ENCODE measurements around the gene RNF167. TPM values are rescaled to one million over a fixed set of nuclear protein-coding genes. Genes with fewer than 3 reads are reported as not detected.

RNF167 gene
- total RNA-seq, 1 experiment from 2014 or later = 105 TPM

DNA sequence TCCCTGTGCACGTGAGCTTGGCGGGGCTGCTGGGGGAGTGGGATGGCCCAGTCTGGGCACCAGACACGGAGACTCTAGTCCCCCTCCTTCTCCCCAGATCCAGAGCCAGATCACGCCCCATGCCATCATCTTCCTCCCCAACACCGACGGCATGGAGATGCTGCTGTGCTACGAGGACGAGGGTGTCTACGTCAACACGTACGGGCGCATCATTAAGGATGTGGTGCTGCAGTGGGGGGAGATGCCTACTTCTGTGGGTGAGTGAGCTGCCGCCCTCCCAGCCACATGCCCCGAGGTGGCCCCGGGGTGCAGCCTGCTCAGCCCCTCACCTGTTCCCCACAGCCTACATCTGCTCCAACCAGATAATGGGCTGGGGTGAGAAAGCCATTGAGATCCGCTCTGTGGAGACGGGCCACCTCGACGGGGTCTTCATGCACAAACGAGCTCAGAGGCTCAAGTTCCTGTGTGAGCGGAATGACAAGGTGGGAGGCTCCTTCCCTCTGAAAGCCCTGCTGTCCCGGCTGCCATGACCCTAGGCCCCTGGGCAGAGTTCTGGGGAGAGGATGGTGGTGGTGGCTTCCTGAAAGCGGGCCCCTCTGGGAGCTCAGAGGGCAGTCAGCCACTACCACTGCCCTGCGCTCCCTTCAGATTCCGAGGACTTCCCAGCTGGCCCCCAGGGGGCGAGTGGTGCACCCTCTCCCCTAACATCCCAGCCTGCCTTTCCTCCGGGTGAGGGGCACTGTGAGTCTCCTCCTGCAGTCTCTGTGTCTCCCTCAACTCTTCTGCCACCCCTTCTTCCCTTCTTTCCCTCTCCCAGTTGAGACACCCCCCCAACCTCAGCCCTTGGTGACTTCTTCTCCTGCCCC, 43.5 kb upstream of the RNF167 start:
- Histone ChIP-seq H3K27me3 (ENCODE audit: insufficient read depth, low read length) (no peaks in the 10 kb centered on the region), H2AFZ (ENCODE audit: low read depth, low read length, poor library complexity, severe bottlenecking) (no peak overlapping the region), H3K79me2 (ENCODE audit: insufficient read depth, low read length) (no peaks in the 10 kb centered on the region), H3K36me3 (ENCODE audit: control insufficient read depth in 1 of 2, insufficient read depth in 2 of 2, low read length in 2 of 2) (peaks cover 11 to 30% of the 10 kb centered on the region in 2 experiments; a peak in 3 of 4 replicates), H3K4me1 (ENCODE audit: control insufficient read depth in 1 of 2, insufficient read depth in 2 of 2, low read length in 2 of 2) (no peaks in the 10 kb centered on the region), H4K20me1 (ENCODE audit: insufficient read depth) (no peaks in the 10 kb centered on the region), H3K9me2 (ENCODE audit: insufficient read depth) (no peaks in the 10 kb centered on the region), H3K4me3 (replicated peaks in 1 of 2; ENCODE audit: low read depth in 1 of 2, low read length in 2 of 2) (no peak overlapping the region), H3K4me2 (ENCODE audit: low read length) (no peak overlapping the region), H3K27ac (ENCODE audit: low read depth, low read length) (no peak overlapping the region), H3K9me3 (ENCODE audit: control insufficient read depth in 1 of 2, insufficient read depth in 1 of 2, low read depth in 1 of 2, low read length in 2 of 2) (no peaks in the 10 kb centered on the region), H3K9ac (ENCODE audit: low read length) (no peak overlapping the region)
- ATAC-seq = no peak
- BruUV-seq (replicated peaks) = TSS peak; percentile 49
- CTCF ChIA-PET = no interaction called here
- POLR2A ChIA-PET = no interaction called here
- intact Hi-C loops (cut with micrococcal nuclease) = no loop called here
- RAD21 ChIA-PET (ENCODE audit: low non-redundant PET in 1 of 2, low total read pairs in 2 of 2, uncharacterized antibody in 2 of 2, unreplicated experiment in 2 of 2) = no interaction called here
- TF ChIP-seq EGR1 (IDR thresholded peaks at IDR 0.05; ENCODE audit: low read depth) (no peak), POLR2AphosphoS5 (IDR thresholded peaks at IDR 0.05; ENCODE audit: low read depth, low read length) (no peak), CBX3 (IDR thresholded peaks at IDR 0.05; ENCODE audit: low read depth) (no peak), FOSL1 (IDR thresholded peaks at IDR 0.05; ENCODE audit: low read depth) (no peak), SRF (IDR thresholded peaks at IDR 0.05; ENCODE audit: low read depth) (no peak), POLR2A (IDR thresholded peaks at IDR 0.05; ENCODE audit: borderline replicate concordance, extremely low read depth, insufficient read depth, insufficient read length) (no peak), ZFX (IDR thresholded peaks at IDR 0.05) (no peak), SIN3A (IDR thresholded peaks at IDR 0.05; ENCODE audit: low read depth) (no peak), TCF7L2 (IDR thresholded peaks at IDR 0.05; ENCODE audit: borderline replicate concordance, extremely low read depth, insufficient read depth, insufficient read length) (no peak), JUND (IDR thresholded peaks at IDR 0.05) (no peak), RAD21 (IDR thresholded peaks at IDR 0.05; ENCODE audit: low read depth) (no peak), ELF1 (IDR thresholded peaks at IDR 0.05; ENCODE audit: borderline replicate concordance, low read depth) (no peak), YY1 (IDR thresholded peaks at IDR 0.05; ENCODE audit: extremely low read depth, insufficient replicate concordance, low read depth, low read length) (no peak), EZH2phosphoT487 (IDR thresholded peaks at IDR 0.05; ENCODE audit: borderline replicate concordance) (no peak), CEBPB (IDR thresholded peaks at IDR 0.05; ENCODE audit: low read depth) (no peak)
- TF ChIP-seq, protein P1, sequence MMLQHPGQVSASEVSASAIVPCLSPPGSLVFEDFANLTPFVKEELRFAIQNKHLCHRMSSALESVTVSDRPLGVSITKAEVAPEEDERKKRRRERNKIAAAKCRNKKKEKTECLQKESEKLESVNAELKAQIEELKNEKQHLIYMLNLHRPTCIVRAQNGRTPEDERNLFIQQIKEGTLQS (IDR thresholded peaks at IDR 0.05) = no peak
- TF ChIP-seq, protein P2, sequence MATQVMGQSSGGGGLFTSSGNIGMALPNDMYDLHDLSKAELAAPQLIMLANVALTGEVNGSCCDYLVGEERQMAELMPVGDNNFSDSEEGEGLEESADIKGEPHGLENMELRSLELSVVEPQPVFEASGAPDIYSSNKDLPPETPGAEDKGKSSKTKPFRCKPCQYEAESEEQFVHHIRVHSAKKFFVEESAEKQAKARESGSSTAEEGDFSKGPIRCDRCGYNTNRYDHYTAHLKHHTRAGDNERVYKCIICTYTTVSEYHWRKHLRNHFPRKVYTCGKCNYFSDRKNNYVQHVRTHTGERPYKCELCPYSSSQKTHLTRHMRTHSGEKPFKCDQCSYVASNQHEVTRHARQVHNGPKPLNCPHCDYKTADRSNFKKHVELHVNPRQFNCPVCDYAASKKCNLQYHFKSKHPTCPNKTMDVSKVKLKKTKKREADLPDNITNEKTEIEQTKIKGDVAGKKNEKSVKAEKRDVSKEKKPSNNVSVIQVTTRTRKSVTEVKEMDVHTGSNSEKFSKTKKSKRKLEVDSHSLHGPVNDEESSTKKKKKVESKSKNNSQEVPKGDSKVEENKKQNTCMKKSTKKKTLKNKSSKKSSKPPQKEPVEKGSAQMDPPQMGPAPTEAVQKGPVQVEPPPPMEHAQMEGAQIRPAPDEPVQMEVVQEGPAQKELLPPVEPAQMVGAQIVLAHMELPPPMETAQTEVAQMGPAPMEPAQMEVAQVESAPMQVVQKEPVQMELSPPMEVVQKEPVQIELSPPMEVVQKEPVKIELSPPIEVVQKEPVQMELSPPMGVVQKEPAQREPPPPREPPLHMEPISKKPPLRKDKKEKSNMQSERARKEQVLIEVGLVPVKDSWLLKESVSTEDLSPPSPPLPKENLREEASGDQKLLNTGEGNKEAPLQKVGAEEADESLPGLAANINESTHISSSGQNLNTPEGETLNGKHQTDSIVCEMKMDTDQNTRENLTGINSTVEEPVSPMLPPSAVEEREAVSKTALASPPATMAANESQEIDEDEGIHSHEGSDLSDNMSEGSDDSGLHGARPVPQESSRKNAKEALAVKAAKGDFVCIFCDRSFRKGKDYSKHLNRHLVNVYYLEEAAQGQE (IDR thresholded peaks at IDR 0.05; ENCODE audit: low read depth) = no peak
- TF ChIP-seq, protein P3, sequence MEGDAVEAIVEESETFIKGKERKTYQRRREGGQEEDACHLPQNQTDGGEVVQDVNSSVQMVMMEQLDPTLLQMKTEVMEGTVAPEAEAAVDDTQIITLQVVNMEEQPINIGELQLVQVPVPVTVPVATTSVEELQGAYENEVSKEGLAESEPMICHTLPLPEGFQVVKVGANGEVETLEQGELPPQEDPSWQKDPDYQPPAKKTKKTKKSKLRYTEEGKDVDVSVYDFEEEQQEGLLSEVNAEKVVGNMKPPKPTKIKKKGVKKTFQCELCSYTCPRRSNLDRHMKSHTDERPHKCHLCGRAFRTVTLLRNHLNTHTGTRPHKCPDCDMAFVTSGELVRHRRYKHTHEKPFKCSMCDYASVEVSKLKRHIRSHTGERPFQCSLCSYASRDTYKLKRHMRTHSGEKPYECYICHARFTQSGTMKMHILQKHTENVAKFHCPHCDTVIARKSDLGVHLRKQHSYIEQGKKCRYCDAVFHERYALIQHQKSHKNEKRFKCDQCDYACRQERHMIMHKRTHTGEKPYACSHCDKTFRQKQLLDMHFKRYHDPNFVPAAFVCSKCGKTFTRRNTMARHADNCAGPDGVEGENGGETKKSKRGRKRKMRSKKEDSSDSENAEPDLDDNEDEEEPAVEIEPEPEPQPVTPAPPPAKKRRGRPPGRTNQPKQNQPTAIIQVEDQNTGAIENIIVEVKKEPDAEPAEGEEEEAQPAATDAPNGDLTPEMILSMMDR (IDR thresholded peaks at IDR 0.05 in 2 of 3, conservative IDR thresholded peaks at IDR 0.05 in 1 of 3; ENCODE audit: borderline replicate concordance in 1 of 3, insufficient read depth in 1 of 3, low read depth in 2 of 3, low read length in 2 of 3) = no peak
- TF ChIP-seq, protein P4, sequence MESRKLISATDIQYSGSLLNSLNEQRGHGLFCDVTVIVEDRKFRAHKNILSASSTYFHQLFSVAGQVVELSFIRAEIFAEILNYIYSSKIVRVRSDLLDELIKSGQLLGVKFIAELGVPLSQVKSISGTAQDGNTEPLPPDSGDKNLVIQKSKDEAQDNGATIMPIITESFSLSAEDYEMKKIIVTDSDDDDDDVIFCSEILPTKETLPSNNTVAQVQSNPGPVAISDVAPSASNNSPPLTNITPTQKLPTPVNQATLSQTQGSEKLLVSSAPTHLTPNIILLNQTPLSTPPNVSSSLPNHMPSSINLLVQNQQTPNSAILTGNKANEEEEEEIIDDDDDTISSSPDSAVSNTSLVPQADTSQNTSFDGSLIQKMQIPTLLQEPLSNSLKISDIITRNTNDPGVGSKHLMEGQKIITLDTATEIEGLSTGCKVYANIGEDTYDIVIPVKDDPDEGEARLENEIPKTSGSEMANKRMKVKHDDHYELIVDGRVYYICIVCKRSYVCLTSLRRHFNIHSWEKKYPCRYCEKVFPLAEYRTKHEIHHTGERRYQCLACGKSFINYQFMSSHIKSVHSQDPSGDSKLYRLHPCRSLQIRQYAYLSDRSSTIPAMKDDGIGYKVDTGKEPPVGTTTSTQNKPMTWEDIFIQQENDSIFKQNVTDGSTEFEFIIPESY (IDR thresholded peaks at IDR 0.05; ENCODE audit: extremely low read depth, insufficient replicate concordance, low read length) = no peak
- TF ChIP-seq, protein P5, sequence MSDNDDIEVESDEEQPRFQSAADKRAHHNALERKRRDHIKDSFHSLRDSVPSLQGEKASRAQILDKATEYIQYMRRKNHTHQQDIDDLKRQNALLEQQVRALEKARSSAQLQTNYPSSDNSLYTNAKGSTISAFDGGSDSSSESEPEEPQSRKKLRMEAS (IDR thresholded peaks at IDR 0.05) = no peak
- DNase-seq (ENCODE audit: low read depth, low spot score) = no peak
